Ascending aorta (tissue), 2 donors: ENCODE measurements around the gene ZNF497. TPM values are rescaled to one million over a fixed set of nuclear protein-coding genes. Genes with fewer than 3 reads are reported as not detected.

ENCODE experiments used
- DNase-seq, 2 donors: peaks; one replicate each; pipeline ENCODE4 v3.0.0-alpha.2; 2019; ENCODE audit warnings: low spot score in 2 of 2
- H3K27ac ChIP-seq, 2 donors: fragments of 200-600 bp; sonication (generic); one replicate each; pipeline ENCODE4 v1.5.1; 2016 to 2017; ENCODE audit warnings: mild to moderate bottlenecking in 1 of 2
- H3K27me3 ChIP-seq: fragments of 200-600 bp; sonication (generic); one replicate; pipeline ENCODE4 v1.5.1; 2017
- H3K36me3 ChIP-seq, 2 donors: fragments of 200-600 bp; sonication (generic); one replicate each; pipeline ENCODE4 v1.5.1; 2016
- H3K4me1 ChIP-seq, 2 donors: fragments of 200-600 bp; sonication (generic); one replicate each; pipeline ENCODE4 v1.5.1; 2016 to 2017; ENCODE audit warnings: mild to moderate bottlenecking in 1 of 2
- H3K4me3 ChIP-seq, 2 donors: fragments of 200-600 bp; sonication (generic); one replicate each; pipeline ENCODE4 v1.5.1; 2016 to 2017; ENCODE audit warnings: mild to moderate bottlenecking in 1 of 2
- H3K9me3 ChIP-seq, 2 donors: fragments of 200-600 bp; sonication (generic); one replicate each; pipeline ENCODE4 v1.5.1; 2016
- intact Hi-C: fragments of 100-400 bp; cut with DNase I; formaldehyde crosslinking; loops from one replicate; pipeline ENCODE4 v1.15.1; 2023
- total RNA-seq: library from RNA; depleted of rRNA; stranded (reverse); fragments of >200 nt; gene quantifications from one replicate; pipeline ENCODE4 v1.1.0, GENCODE V29; 2016
- TF ChIP-seq, protein P1 (sequence below), 3 experiments: fragments of 200-600 bp in 2 of 3; fragments of 450-650 bp in 1 of 3; sonication (generic) in 2 of 3; IDR thresholded peaks; one replicate each; pipeline ENCODE4 v1.5.1; 2016 to 2019; ENCODE audit warnings: antibody characterized with exemption in 3 of 3, mild to moderate bottlenecking in 1 of 3, moderate library complexity in 1 of 3

ZNF497 gene
- total RNA-seq, result not detected

DNA sequence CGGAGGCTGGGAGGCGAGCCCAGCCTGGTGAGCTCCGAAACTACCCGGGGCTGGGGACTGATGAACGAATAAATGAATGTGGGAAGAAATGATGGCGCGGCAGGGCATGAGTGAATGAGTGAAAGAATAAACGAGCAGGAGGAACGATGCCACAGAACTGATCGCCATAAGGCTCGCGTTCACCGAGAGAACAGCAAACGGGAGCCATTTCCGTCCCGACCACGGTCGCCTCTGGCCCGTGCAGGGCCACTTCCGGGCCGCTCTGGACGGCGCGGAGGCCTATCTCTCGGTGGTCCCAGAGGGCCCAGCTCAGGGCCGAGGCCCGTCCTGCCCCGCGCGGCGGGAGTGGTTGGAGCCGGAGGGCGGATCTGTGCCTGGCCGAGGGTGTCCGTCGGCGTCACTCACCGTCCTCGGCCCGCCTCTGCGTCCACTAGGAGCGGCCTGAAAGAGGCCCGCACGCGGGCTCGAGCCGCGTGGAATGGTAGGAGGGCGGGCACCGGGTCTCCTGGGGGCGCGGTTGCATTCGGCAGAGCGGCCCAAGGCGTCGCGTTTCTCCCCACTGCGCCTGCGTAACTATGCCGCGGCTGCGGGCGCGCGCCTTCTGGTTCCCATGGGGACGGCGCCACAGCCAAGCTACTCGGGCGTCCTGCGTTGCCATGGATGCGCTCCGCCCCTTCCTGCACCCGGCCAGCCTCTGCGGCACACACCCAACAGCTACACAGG is at the start of gene ZNF497:
Gene ZNF497 (minus strand): TSS at position 480 of the 723 bp plus-strand sequence. CDS start 5,116 bp downstream, outside the sequence.
- peak; percentile 78 to 97 for DNase-seq
- Histone ChIP-seq H3K27ac (peak within 1 kb of the TSS; percentile 86 to 94), H3K4me3 (peak within 1 kb of the TSS; percentile 67 to 74), H3K27me3 (no peaks in the 10 kb centered on the region), H3K36me3 (no peaks in the 10 kb centered on the region), H3K4me1 (peaks cover 0 to 7% of the 10 kb centered on the region in 2 donors), H3K9me3 (no peaks in the 10 kb centered on the region)
- TF ChIP-seq, protein P1, sequence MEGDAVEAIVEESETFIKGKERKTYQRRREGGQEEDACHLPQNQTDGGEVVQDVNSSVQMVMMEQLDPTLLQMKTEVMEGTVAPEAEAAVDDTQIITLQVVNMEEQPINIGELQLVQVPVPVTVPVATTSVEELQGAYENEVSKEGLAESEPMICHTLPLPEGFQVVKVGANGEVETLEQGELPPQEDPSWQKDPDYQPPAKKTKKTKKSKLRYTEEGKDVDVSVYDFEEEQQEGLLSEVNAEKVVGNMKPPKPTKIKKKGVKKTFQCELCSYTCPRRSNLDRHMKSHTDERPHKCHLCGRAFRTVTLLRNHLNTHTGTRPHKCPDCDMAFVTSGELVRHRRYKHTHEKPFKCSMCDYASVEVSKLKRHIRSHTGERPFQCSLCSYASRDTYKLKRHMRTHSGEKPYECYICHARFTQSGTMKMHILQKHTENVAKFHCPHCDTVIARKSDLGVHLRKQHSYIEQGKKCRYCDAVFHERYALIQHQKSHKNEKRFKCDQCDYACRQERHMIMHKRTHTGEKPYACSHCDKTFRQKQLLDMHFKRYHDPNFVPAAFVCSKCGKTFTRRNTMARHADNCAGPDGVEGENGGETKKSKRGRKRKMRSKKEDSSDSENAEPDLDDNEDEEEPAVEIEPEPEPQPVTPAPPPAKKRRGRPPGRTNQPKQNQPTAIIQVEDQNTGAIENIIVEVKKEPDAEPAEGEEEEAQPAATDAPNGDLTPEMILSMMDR (IDR thresholded peaks at IDR 0.05), result no peak
- intact Hi-C loops, result loop anchor here (1.0 kb wide), 5 partner anchors 19 to 157 kb away; partner anchors contain the start of genes ERVK3-1, RPS5, ZBTB45 and ZNF837

DNA sequence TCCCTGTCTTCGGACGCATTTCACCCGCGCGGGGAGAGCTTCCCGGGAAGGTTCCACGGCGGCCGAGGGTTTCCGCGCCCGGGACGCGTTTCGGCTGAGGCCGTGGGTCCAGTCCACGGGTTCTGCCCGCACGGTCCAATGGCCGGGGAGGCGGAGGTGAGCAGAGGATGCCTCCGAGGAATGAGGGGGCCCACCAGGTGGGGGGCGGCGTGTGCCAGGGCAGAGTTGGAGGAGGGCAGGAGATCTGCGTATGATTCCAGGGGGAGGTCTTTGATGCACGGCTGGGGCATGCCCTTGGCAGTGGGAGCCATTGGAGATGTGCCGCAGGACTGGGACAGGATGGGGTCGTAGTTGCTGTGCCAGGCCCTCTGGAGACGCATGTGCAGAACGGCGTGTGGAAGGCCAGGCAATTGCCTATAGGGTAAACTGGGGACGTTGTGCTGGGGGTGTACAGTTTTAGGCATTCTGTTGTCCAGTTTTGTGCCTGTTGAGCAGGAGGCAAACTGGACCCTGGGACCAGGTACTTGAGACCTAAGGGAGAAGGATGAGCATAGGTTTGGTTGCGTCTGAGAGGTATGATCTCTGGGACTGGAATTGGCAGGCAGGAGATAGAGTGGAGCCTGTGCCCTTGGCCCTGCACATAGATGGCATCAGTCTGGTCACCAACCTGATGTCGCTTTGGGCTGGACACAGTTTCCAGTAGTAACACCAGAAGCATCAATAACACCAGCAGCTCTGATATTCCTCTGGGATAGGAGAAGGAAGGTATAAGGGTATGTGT is 46.6 kb upstream of the ZNF497 start:
- DNase-seq, result no peak
- peaks cover 0 to 3% of the 10 kb centered on the region in 2 donors for H3K36me3 ChIP-seq
- intact Hi-C loops, result no loop called here
- H3K4me1 ChIP-seq, result peaks cover 3 to 16% of the 10 kb centered on the region in 2 donors
- H3K27me3 ChIP-seq, result no peaks in the 10 kb centered on the region
- peak overlapping the region; percentile 86 to 93 for H3K27ac ChIP-seq
- TF ChIP-seq, protein P1 (IDR thresholded peaks at IDR 0.05), result no peak
- H3K9me3 ChIP-seq, result no peaks in the 10 kb centered on the region
- peak overlapping the region; percentile 97 for H3K4me3 ChIP-seq

DNA sequence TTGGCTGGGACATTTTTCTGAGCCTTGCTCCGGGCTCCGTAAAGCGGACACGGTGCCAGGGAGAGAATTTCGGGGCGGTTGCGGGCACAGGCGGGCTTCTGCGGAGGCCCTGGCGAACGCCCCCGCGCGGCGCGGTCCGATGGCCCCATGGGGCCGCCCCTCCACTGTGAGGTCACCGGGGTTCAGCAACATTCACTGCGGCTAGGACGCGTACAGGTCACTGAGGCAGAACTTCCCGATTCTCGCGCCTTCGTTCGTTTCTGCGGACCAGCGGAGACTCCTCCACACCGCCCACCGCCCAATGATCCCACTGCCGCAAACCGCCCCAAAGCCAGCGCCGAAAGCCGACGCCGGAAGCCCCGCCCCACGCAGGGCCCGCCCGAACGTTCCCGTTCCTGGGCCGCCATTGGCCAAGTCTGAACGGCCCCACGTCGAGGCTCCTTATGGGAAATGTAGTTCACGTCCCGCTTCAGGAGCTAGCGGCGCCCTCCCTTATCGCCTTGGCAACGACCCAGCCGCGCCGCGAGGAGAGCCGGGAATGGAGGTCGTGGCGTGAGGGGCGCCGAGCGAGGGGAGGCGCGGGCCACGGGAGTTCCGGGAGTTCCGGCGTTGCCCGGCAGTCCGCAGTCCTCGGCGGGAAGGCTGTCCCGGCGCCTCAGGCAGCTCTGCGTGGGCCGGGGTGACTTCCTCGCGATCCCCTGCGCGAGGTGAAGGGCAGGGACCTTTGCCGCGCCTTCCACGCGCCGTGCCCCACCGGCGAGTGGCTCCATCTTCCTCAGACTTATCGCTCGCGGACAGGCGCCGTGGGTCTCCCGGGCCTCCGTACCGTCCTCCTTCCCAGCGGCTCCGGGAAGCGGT is 45.8 kb upstream of the ZNF497 start, which contains the start of gene ZNF584:
Gene ZNF584 (plus strand): TSS at position 498 of the 858 bp plus-strand sequence. CDS start 499 bp downstream, outside the sequence.
- TF ChIP-seq, protein P1 (IDR thresholded peaks at IDR 0.05), result no peak
- peak within 1 kb of the TSS; percentile 97 for H3K4me3 ChIP-seq

DNA sequence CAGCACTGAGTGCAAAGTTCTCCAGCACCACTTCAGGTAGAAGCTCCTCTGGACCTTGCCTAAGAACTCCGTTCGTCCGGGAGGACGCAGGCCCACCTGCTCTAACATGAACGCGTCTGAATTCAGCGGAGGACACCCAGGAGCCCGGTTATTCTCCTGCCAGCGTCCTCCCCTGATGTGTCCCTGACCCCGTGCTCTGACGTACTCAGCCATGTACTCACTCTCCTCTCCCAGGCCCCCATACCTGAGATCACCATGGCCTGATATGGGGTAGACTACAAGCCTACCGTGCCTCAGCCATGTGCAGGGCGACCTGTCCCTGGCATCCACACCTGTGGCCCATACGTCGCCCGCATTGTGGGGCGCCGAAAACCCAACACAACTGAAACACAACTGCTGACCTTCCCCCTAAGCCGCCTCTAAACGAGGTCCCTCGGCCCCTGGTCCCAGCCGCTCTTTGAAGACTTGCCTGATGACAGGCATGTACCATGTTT is 45.2 kb upstream of the ZNF497 start:
- Histone ChIP-seq H3K9me3 (no peaks in the 10 kb centered on the region), H3K27me3 (no peaks in the 10 kb centered on the region), H3K4me3 (peak overlapping the region; percentile 97), H3K36me3 (no peaks in the 10 kb centered on the region), H3K4me1 (peaks cover 3 to 16% of the 10 kb centered on the region in 2 donors), H3K27ac (peak overlapping the region; percentile 86 to 93)
- intact Hi-C loops, result loop anchor here (1.0 kb wide), 1 partner anchor 33 kb away; the partner anchor contains the start of gene ZNF132
- TF ChIP-seq, protein P1 (IDR thresholded peaks at IDR 0.05), result no peak
- DNase-seq, result no peak

More for the DNA sequence above, 45.8 kb upstream of the ZNF497 start, which contains the start of gene ZNF584:
- no peaks in the 10 kb centered on the region for H3K27me3 ChIP-seq
- H3K9me3 ChIP-seq, result no peaks in the 10 kb centered on the region
- intact Hi-C loops, result loop anchor here (1.0 kb wide), 1 partner anchor 32 kb away; the partner anchor contains the start of gene ZNF132
- DNase-seq, result peak; percentile 76 to 97
- peaks cover 0 to 3% of the 10 kb centered on the region in 2 donors for H3K36me3 ChIP-seq
- peak within 1 kb of the TSS; percentile 86 to 93 for H3K27ac ChIP-seq
- H3K4me1 ChIP-seq, result peaks cover 3 to 16% of the 10 kb centered on the region in 2 donors
